Fibroblast of lung (primary cell): ENCODE data around the gene TNFSF15. TPM values are rescaled to one million over a fixed set of nuclear protein-coding genes. Genes with fewer than 3 reads are reported as not detected.

Source experiments
- DNase-seq, 2 donors: peaks; one replicate each; pipeline versions ENCODE4 v3.0.0 to v3.0.0-alpha.2; 2010; ENCODE audit warnings: low read depth in 2 of 2
- H2AFZ ChIP-seq: 2 replicates; pipeline ENCODE4 v1.5.1; 2012; ENCODE audit warnings: low read length, control low read depth, inconsistent platforms
- H3K27ac ChIP-seq: 2 replicates; pipeline ENCODE4 v1.5.1; 2011; ENCODE audit warnings: low read length, control low read depth; ENCODE audit not compliant: insufficient read depth
- H3K27me3 ChIP-seq: 2 replicates; pipeline ENCODE4 v1.5.1; 2011; ENCODE audit warnings: mild to moderate bottlenecking, low read length; ENCODE audit not compliant: control insufficient read depth, insufficient read depth
- H3K36me3 ChIP-seq: 2 replicates; pipeline ENCODE4 v1.5.1; 2011; ENCODE audit warnings: low read length; ENCODE audit not compliant: control insufficient read depth, insufficient read depth
- H3K4me1 ChIP-seq: 2 replicates; pipeline ENCODE4 v1.5.1; 2011; ENCODE audit warnings: low read length; ENCODE audit not compliant: control insufficient read depth, insufficient read depth; ENCODE audit errors: extremely low read depth
- H3K4me2 ChIP-seq: 2 replicates; pipeline ENCODE4 v1.5.1; 2011; ENCODE audit warnings: low read length, control low read depth; ENCODE audit not compliant: insufficient read depth; ENCODE audit errors: extremely low read depth
- H3K4me3 ChIP-seq, 4 experiments: fragments of 200-600 bp in 1 of 4; sonication (generic) in 1 of 4; replicated peaks in 1 of 4; 2 replicates each; pipeline ENCODE4 v1.5.1; 2011 to 2016; ENCODE audit warnings: low read length in 4 of 4, low read depth in 3 of 4, mild to moderate bottlenecking in 3 of 4, control low read depth in 2 of 4, inconsistent platforms in 1 of 4, mixed read lengths in 1 of 4; ENCODE audit not compliant: insufficient read depth in 1 of 4; ENCODE audit errors: control extremely low read depth in 1 of 4
- H3K79me2 ChIP-seq: 2 replicates; pipeline ENCODE4 v1.5.1; 2012; ENCODE audit warnings: mild to moderate bottlenecking, low read length, inconsistent platforms; ENCODE audit not compliant: control insufficient read depth, insufficient read depth
- H3K9ac ChIP-seq: 2 replicates; pipeline ENCODE4 v1.5.1; 2011; ENCODE audit warnings: mild to moderate bottlenecking, low read length, control low read depth; ENCODE audit not compliant: insufficient read depth
- H3K9me3 ChIP-seq: 2 replicates; pipeline ENCODE4 v1.5.1; 2012; ENCODE audit warnings: low read depth, low read length; ENCODE audit not compliant: control insufficient read depth, insufficient read depth
- H4K20me1 ChIP-seq: 2 replicates; pipeline ENCODE4 v1.5.1; 2011; ENCODE audit warnings: low read length; ENCODE audit not compliant: control insufficient read depth, insufficient read depth; ENCODE audit errors: extremely low read depth
- CTCF ChIP-seq, 2 donors: IDR thresholded peaks in 1 of 2; conservative IDR thresholded peaks in 1 of 2; 1 replicate in 1 of 2; 2 replicates in 1 of 2; pipeline ENCODE4 v1.5.1; 2011 to 2012; ENCODE audit warnings: low read length in 2 of 2, control low read depth in 1 of 2, inconsistent platforms in 1 of 2, low read depth in 1 of 2, mild to moderate bottlenecking in 1 of 2
- EZH2 ChIP-seq: IDR thresholded peaks from 2 replicates; pipeline ENCODE4 v1.5.1; 2012; ENCODE audit warnings: low read length, control low read depth, mild to moderate bottlenecking; ENCODE audit errors: missing control alignments
- polyA plus RNA-seq, 2 donors: library from polyadenylated mRNA; depleted of rRNA in 1 of 2; stranded (reverse) in 1 of 2; unstranded in 1 of 2; fragments of >200 nt; gene quantifications; 2 replicates each; pipeline ENCODE4 v1.2.1, GENCODE V29; 2011 to 2012; ENCODE audit warnings: missing spikeins in 1 of 2
- total RNA-seq: library from RNA; depleted of rRNA; stranded (reverse); fragments of >200 nt; gene quantifications from 2 replicates; pipeline ENCODE4 v1.2.1, GENCODE V29; 2014

Gene TNFSF15
- total and polyA plus RNA-seq, 2 donors (not counting 1 experiment from before 2014, with no cell fraction given) = 0.33 to 0.76 TPM

GRCh38 chr9:114845373-114845772 is 39.5 kb upstream of the TNFSF15 start:
- no peaks in the 10 kb centered on the region for H3K36me3 ChIP-seq
- no peak overlapping the region for H3K27ac ChIP-seq
- H3K9ac ChIP-seq = no peak overlapping the region
- TF ChIP-seq EZH2 = no peak
- no peak for TF ChIP-seq CTCF (conservative IDR thresholded peaks at IDR 0.05 in 1 of 2, IDR thresholded peaks at IDR 0.05 in 1 of 2; ENCODE audit: low read depth in 1 of 2, low read length in 2 of 2)
- H4K20me1 ChIP-seq = no peaks in the 10 kb centered on the region
- no peaks in the 10 kb centered on the region for H3K9me3 ChIP-seq
- H3K4me1 ChIP-seq = peaks cover 3% of the 10 kb centered on the region
- H3K27me3 ChIP-seq = no peaks in the 10 kb centered on the region
- H2AFZ ChIP-seq = no peak overlapping the region
- no peak for DNase-seq
- H3K79me2 ChIP-seq = no peaks in the 10 kb centered on the region
- H3K4me2 ChIP-seq = no peak overlapping the region
- no peak overlapping the region for H3K4me3 ChIP-seq

GRCh38 chr9:114844766-114845165 is 38.9 kb upstream of the TNFSF15 start:
- Histone ChIP-seq H3K36me3 (no peaks in the 10 kb centered on the region), H3K27me3 (no peaks in the 10 kb centered on the region), H3K9me3 (no peaks in the 10 kb centered on the region), H2AFZ (no peak overlapping the region), H3K4me3 (no peak overlapping the region), H3K4me2 (no peak overlapping the region), H4K20me1 (no peaks in the 10 kb centered on the region), H3K79me2 (no peaks in the 10 kb centered on the region), H3K9ac (no peak overlapping the region), H3K4me1 (no peaks in the 10 kb centered on the region), H3K27ac (no peak overlapping the region)
- TF ChIP-seq CTCF (conservative IDR thresholded peaks at IDR 0.05 in 1 of 2, IDR thresholded peaks at IDR 0.05 in 1 of 2; ENCODE audit: low read depth in 1 of 2, low read length in 2 of 2) = no peak
- TF ChIP-seq EZH2 = no peak
- no peak for DNase-seq

GRCh38 chr9:114837923-114838322 is 32.1 kb upstream of the TNFSF15 start:
- no peak overlapping the region for H2AFZ ChIP-seq
- no peaks in the 10 kb centered on the region for H3K4me1 ChIP-seq
- DNase-seq = peak in 1 of 2 donors; percentile 23
- H3K4me2 ChIP-seq = no peak overlapping the region
- H3K9ac ChIP-seq = no peak overlapping the region
- peaks cover 2% of the 10 kb centered on the region for H3K27me3 ChIP-seq
- H4K20me1 ChIP-seq = no peaks in the 10 kb centered on the region
- no peaks in the 10 kb centered on the region for H3K79me2 ChIP-seq
- H3K36me3 ChIP-seq = no peaks in the 10 kb centered on the region
- H3K27ac ChIP-seq = no peak overlapping the region
- no peak overlapping the region for H3K4me3 ChIP-seq
- H3K9me3 ChIP-seq = no peaks in the 10 kb centered on the region
- no peak for TF ChIP-seq EZH2
- no peak for TF ChIP-seq CTCF (conservative IDR thresholded peaks at IDR 0.05 in 1 of 2, IDR thresholded peaks at IDR 0.05 in 1 of 2; ENCODE audit: low read depth in 1 of 2, low read length in 2 of 2)
